Ureter (tissue), 1 donor: Measurements from ENCODE around the gene GMPPA. TPM values are rescaled to one million over a fixed set of nuclear protein-coding genes. Genes with fewer than 3 reads are reported as not detected.
A peak's percentile ranks its signal among the peaks of the same experiment; 100 is the strongest.

ENCODE experiments used
- DNase-seq: peaks from one replicate; pipeline ENCODE4 v3.0.0-alpha.2; 2020; ENCODE audit warnings: low spot score
- total RNA-seq: library from RNA; stranded (reverse); gene quantifications from one replicate; pipeline ENCODE4 v1.2.4, GENCODE V29; 2023
- donor health status: DM: yes; HTN: yes; CAD: no.

GMPPA gene
- total RNA-seq, 1 donor from 2014 or later, result 31.9 TPM

DNA sequence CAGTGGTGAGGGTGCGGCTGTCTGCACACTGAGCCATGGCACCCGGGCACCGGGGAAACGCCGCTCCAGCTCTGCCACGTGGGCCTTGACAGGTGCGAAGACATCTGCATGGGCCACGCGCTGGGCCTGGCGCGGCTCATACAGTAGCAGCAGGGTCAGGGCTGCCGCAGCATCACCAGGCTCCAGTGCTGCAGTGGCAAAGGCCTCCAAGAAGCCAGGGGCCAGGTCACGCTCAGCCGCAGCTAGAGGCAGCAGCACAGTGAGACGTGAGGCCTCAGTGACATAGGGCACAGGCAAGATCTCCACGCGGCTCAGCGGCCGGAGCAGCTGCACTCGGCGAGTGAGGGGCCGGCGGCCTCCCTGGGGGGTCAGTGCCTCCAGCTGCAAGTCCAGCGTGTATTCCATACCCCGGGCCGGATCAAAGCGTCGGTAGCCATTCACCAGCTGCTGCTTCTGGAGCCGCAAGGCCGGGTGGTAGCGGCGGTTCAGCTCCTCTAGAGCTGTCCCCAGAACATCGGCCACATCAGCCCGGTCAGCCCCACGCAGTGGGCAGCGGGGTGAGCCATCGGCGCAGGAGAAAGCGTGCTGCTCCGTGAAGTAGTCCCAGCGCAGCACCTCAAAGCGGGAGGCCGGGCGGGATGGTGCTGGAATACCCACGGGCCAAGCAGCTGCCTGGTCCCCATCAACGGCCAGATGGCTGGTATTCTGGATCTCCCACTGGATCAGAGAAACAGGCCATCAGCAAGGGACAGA, 41.4 kb downstream of the GMPPA start:
- no peak for DNase-seq

DNA sequence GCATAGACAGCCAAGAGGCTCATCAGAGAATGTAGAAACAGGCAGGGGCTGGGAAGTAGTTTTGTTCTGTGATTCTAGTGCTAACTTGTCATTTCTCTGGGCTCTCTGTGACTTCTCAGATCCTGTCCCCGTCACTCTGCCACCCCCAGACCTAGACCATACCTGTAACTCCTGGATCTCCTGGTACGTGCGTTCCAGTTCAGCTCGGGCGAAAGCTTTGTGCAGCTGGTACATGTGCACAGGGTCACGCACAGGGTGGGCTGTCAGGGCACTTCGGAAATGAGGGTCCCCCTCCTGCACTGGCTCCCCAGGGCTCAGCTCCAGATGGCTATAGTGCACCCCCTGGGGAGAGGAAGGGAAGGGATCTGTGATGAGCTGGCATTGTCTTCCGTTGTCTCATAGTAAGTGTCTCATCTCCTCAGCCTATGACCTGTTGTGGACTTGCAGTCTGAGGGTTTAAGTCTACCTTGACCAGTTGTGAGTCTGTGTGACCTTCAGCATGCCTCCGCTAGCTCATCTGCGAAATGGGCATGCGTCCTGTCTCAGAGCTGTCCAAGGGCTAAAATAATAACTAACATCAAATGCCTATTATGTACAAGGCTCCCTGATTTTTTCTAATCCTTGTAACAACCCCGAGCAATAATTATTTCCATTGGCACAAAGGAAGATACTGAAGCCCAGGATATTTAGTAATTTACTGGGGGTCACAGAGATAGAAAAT, 42.3 kb downstream of the GMPPA start:
- no peak for DNase-seq

DNA sequence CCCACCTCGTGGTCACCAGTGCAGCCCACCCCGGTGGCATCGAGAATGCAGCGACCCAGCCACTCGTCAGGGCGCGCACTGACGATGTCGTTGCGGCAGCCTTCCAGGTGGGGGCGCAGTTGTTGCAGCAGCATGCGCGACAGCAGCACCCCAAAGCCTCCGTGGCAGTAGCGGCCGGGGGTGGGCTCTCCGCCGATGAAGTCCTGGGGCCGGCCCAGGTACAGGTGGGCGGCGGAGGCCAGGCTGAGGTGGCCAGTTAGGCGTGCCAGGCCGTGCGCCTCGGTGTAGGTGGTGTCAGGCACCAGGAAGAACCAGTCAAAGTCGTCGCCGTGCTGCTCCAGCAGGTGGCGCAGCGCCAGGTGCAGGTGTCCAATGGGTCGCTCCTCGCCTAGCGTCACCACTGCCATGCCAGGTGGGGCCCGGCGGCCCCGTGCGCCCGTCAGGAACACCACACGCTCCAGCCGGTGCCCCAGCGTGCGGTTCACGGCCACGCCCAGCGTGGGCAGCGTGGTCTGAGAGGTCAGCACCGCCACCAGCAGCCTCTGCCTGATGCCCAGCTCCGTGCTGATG, 43.0 kb downstream of the GMPPA start:
- DNase-seq, result peak; percentile 88

DNA sequence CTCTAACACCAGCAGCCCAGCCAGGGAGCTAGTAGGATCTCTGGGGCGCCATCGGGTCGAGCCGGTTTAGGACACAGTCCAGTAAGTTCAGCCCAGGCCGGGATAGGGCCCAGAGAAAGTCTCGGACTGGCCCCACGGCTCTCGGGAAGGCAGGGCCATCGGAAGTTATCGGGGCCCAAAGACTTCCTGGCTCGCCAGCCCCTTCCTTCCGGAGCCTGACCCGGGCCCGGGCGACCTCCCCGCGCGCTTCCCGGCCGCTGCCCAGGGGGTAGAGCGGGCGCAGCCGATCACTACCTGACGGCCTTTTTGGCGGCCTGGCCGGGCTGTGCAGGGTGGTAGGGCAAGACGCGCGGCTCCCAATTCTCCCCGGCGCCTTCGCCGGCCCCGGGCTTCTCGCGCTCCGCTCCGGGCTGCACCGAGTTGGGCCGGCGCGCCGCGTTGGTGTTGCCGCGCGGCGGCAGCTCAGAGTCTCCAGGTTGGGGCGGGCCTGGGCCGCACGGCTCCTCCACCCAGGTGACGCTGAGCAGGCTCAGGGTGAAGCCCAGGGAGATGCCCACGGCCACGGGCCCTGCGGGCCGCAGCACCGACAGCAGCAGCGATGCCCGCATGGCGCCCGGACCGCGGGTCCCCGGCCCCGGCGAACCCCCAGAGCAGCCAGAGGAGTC, 44.4 kb downstream of the GMPPA start:
- peak; percentile 58 for DNase-seq

DNA sequence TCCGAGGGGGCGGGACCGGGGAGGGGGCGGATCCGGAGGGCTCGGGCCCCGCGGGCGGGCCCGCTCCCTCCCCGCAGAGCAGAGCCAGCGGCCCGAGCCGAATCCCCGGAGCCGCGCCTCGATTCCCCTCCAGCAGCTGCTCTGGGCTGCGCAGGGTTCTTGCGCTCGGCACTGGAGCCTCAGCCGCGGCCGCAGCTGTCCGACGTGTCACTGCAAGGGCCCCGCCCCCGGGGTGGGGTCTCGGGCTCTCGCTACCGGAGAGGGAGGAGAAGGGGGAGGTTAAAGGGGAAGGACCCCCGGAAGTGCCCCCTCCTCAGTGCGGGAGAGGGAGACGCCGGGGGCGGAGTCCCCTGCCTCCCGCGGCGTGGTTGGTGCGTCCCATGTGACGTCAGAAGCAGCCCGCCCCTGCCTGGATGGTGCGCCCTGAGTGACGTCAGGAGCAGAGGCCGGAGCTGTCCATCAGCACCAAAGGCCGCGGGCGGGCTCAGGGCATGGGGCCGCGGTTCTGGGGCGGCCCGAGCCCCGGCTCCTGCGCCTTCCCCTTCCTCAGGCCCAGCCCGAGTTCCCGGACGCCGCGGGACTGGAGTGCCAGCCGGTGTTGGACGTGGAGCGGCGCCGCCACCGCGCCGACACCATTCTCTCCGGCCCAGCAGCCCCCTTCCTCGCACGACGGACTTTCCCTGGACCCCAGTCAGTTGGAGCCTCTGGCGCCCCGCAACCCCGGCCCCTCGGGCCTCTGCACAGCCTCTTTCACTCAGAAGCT, 45.1 kb downstream of the GMPPA start, which contains the start of the genes CHPF and TMEM198:
Gene CHPF (minus strand): TSS at position 214 of the 763 bp plus-strand sequence. CDS start 271 bp downstream, outside the sequence.
Gene TMEM198 (plus strand): TSS at position 433 of the 763 bp plus-strand sequence. CDS start 700 bp downstream, outside the sequence.
- DNase-seq, result peak; percentile 99

DNA sequence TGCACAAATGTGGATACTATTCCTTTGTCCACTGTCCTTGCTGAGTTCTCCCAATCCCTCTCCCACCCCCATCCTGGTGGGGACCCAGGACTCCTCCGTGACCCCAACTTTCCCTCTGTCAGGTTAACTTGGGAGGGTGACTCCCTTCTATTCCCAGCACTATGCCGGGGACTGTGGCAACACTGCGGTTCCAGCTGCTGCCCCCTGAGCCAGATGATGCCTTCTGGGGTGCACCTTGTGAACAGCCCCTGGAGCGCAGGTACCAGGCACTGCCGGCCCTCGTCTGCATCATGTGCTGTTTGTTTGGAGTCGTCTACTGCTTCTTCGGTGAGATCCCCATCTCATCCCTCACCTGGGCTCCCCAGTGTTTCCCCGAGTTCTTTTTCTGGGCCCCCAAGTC, 45.9 kb downstream of the GMPPA start:
- DNase-seq, result no peak

DNA sequence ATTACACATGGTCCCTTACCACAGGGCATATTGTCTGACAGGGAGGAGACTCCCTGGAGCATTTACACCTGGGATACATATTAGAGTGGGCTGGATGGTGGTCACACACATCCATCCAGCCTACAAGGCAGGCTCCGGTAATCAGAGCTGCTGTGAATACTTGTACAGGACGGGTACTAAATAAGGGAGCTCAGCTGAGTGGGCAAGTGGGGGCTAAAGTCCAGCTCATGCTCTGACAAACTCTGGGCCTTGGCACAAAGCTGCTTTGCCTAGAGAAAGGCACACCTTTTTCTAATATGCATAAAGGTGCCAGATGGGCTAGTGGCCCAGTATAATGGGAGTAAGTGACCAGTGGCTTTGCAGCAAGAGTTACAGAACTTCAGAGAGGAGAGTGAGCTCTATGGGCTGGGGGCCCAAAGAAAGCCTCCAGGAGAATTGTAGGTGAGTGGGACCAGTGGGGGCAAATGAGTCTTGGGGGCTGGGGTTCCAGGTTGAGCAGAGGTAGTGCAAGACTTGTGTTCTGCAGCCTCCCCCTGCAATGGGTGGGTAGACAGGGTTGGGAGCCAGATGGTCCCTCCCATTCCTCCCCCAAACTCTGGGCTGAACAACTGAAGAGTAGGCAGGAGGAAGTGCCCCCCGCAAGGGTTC, 46.7 kb downstream of the GMPPA start:
- no peak for DNase-seq

DNA sequence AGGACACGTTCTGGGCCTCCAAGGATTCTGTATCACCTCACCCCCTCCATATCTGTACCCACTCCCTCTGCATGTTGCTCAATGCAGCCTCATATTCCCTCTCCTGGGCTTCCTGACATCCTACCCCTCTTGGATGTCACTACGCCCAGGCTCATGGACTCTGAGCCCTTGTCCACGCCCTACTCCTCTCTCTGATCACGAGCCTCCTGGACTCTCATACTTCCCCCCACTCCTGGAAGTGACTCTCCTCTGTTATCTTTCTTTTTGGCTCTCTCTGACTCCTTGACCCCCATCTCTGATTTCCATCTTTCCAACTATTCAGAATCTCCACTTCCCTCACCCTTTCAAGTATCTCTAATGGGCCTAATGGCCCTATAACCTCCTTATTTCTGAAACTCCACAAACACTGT, 47.3 kb downstream of the GMPPA start:
- DNase-seq, result no peak

DNA sequence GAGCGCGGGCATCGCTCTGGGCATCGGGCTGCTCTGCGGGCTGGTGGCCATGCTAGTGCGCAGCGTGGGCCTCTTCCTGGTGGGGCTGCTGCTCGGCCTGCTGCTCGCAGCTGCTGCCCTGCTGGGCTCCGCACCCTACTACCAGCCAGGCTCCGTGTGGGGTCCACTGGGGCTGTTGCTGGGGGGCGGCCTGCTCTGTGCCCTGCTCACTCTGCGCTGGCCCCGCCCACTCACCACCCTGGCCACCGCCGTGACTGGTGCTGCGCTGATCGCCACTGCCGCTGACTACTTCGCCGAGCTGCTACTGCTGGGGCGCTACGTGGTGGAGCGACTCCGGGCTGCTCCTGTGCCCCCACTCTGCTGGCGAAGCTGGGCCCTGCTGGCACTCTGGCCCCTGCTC, 48.9 kb downstream of the GMPPA start:
- DNase-seq, result no peak

DNA sequence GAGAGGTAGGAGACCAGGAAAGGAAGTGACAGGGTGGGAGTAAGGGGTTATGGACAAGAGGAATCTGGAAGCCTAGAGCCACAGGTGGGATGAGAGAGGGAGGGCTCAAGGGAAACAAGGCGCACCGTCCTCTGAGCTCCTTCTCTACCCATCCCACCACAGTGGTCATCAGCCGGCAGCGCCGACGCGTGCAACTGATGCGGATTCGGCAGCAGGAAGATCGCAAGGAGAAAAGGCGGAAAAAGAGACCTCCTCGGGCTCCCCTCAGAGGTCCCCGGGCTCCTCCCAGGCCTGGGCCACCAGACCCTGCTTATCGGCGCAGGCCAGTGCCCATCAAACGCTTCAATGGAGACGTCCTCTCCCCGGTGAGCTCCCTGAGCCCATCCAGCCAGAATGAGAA, 50.3 kb downstream of the GMPPA start:
- DNase-seq, result no peak

DNA sequence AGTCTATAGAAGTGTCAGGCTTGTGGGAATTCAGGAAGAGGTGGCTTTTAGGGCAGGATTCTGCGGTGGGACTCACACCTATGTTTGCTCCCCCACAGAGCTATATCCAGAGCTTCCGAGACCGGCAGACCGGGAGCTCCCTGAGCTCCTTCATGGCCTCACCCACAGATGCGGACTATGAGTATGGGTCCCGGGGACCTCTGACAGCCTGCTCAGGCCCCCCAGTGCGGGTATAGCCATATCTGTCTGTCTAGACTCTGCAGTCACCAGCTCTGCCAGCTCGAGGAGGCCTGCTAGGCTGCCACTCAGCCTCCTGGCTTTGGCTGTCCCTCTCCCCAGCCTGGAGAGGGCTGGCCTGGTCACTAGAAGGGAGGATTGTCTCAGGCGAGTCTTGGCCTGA, 50.9 kb downstream of the GMPPA start:
- DNase-seq, result no peak

DNA sequence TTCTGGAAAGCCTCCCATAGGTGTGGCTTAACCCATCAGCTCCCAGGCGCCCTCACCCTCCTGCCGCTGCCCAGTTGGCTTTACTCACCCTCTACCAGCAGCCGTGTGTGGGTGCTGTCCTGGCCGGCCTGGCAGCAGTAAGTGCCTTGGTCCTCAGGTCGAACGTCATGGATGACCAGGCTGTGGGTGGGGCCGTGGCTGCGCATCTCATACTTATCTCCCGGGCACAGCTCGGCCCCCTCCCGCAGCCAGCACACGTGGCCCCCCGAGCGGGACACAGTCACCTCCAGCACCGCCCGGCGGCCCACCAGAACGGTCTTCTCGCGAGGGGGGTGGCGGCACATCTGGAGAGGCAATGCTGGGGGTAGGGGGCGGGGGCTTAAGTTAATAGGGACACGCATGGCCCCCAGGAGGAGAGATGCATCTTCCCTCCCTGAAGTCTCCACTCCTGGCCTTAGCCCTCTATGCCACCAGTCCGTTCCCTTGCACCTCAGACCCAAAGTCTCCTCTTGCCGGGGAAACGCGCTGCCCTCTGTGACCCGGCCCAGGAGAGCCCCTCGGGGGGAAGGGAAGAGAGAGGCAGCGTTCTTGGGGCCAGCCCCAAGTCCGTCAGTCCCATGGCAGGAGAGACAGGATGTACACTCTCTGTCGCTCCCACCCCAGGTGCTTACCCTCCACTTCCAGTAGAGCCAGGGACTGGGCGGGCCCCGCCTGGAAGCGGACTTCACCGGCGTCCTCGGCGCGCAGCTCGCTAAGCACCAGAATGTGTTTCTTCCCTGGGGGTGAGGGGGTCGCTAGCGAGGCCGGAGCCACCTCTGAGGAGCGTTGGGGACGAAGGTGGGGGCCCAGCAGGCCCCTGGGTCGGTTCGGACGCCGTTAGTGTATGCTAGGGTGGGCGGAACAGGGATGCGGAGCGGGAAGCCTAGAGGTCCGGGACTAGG, 53.0 kb downstream of the GMPPA start:
- DNase-seq, result no peak

DNA sequence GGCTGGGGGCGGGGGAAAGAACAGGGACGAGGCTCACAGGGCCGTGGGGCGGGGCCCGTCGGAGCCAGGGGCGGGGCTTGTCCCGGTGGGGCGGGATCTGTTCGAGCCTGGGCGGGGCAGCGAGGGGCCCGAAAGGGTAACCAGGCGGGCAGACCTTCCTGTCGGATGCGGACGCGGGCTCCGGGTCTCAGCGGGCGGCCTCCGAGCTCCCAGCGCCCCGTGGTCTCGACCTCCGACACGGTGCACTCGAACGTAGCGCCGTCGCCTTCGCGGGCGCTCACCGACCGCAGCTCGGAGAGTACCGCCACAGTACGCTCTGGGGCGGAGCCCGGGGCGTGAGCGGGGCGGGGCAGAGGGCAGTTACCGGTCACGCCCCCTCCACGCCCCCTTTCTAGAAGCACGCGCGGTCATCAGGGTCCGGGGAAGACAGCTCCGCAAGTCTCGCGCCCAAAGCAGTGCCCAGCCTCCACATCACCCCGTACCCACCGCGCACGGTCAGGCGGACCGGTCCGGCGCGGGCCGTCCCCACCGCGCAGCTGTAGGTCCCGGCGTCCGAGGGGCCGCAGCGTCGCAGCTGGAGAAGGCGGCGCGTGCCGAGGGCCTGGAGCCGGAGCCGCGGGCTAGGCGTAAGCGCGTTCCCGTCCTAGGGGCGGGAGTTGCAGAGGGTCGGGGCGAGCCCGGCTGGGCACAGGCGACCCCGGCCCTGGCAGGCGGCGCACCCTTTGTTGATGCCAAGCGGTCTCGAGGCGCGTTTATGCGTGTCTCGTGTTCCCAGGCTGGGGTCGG, 53.9 kb downstream of the GMPPA start:
- DNase-seq, result peak; percentile 87

DNA sequence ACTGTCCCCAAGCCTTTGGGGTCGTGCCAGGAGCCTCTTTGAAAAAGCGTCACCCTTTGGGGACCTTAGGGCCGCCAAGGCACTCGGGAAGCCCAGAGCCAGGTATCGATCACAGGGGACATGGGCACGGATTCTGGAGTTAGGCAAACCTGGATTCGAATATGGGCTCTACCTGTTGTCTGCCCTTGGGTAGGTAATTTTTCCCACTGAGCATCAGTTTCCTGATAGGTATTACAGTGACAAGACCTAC, 54.4 kb downstream of the GMPPA start:
- DNase-seq, result no peak

DNA sequence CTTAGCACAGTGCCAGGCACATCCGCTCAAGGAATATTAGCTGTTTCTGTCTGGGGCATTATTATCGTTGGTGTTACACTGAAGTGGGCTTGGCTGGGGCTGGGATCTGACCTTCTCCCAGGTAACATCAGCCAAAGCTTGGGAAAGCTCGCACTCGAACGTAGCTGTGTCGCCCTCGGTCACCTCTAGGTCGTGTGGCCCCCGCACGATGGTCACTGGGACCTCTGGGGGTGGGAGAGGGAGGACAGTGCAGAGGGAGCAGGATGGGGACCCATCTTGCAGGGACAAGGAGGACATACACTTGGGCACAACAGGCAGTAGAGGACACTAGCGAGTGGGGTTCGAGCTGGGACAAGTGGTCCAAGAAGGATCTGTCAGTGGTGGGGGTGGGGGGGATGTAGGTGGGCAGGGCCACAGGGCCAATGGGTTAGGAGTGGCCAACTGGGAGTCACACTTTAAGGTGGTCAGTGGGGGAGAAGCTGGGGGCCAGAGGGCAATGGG, 54.8 kb downstream of the GMPPA start:
- no peak for DNase-seq

DNA sequence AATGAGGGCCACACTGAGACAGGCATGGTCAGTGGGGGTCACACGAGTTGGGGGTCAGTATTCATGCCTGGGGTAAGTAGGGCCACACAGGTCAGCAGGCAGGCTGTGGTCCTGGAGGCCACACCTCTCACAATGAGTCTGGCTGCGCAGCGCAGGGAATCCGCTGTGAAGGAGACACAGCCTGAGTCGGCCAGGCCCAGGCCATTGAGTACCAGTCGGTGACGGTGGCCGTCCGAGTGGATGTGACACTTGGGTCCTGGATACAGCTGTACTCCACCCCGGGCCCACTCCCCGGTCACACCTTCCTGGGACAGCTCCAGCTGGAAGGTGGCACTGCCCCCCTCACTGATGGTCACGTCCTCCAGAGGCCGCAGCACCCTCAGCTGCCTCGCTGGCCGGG, 55.7 kb downstream of the GMPPA start:
- no peak for DNase-seq

DNA sequence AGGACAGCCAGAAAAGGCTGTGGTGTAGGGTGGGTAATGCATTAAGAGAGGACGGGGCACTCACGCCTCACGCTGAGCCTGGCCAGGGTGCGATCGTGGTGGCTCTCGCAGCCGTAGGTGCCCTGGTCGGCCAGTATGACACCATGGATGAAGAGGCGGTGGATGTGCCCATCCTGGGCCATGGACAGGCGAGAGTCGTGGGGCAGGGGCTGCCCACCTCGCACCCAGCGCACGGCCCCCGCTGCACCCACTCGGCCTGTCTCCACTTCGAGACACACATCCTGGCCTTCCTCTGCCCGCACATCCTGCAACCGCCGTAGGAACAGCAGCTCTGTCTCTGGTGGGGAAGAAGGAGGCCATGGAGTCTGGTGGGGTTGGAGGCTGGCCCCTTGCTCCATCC, 57.3 kb downstream of the GMPPA start:
- DNase-seq, result no peak

DNA sequence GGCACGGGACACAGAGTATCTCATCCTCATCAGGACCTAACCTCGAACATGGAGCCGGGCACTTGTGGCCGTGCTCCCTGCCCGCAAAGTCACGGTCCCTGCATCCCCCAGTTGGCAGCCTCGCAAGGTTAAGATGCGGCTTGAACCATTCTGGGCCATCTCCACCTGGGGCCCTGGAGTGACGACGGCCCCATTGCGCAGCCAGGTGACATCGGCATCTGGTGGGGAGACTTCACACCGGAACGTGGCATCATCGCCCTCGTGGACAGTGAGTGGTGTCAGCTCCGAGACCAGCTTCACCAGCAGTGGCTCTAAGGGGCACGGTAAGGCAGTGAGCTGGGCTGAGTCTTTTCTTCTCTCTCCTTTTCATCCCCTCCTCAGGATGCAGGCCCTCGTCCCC, 57.7 kb downstream of the GMPPA start:
- DNase-seq, result no peak
